Right cardiac atrium (tissue), 5 donors: ENCODE data around the gene DHRS4. TPM values are rescaled to one million over a fixed set of nuclear protein-coding genes. Genes with fewer than 3 reads are reported as not detected.
A peak's percentile ranks its signal among the peaks of the same experiment; 100 is the strongest.
"Not testable (repeated sequence)": the region's sequence is repeated elsewhere in the genome, so short reads cannot be mapped to it uniquely, and the experiment has no call there.

Experiments
- ATAC-seq, 2 donors: fragments of 200-7000 bp; cut with Tn5 transposase; one replicate each; pipeline versions ENCODE4 v1.8.0 to v1.9.1; 2020; ENCODE audit warnings: moderate library complexity in 2 of 2, mild to moderate bottlenecking in 1 of 2
- DNase-seq, 3 donors: peaks; one replicate each; pipeline ENCODE4 v3.0.0-alpha.2; 2020
- H3K27ac ChIP-seq: one replicate; pipeline ENCODE4 v1.5.1; 2013; ENCODE audit warnings: mild to moderate bottlenecking, low read length, control low read depth, moderate library complexity
- H3K27me3 ChIP-seq: one replicate; pipeline ENCODE4 v1.6.1; 2013; ENCODE audit not compliant: control insufficient read depth, insufficient read depth
- H3K4me1 ChIP-seq: one replicate; pipeline ENCODE4 v1.6.1; 2013; ENCODE audit warnings: low read length; ENCODE audit not compliant: control insufficient read depth, insufficient read depth
- H3K4me3 ChIP-seq: one replicate; pipeline ENCODE4 v1.5.1; 2013; ENCODE audit warnings: low read length, control low read depth
- H3K9me3 ChIP-seq: one replicate; pipeline ENCODE4 v1.6.1; 2013; ENCODE audit warnings: low read length; ENCODE audit not compliant: control insufficient read depth
- WGBS: extraction: QIAGEN DNeasy Blood & Tissue Kit; methylation state at CpG from one replicate; pipeline ENCODE4 v1.1.7; 2013; 5-methylcytosine and 5-hydroxymethylcytosine counted together
- intact Hi-C, 4 donors: fragments of 100-400 bp; cut with DNase I; formaldehyde crosslinking; loops; one replicate each; pipeline versions ENCODE4 v1.11.0 to v1.14.0; 2022 to 2023
- polyA plus RNA-seq: library from polyadenylated mRNA; stranded (reverse); fragments of 200-250 nt; gene quantifications from one replicate; pipeline ENCODE4 v1.2.3, GENCODE V29; 2013
- total RNA-seq, 4 donors: library from RNA; stranded (reverse); fragmentation: NEBNext Ultra II Directional; extraction: Animal tissue kit (Norgen Biotek cat#: 25700); gene quantifications; one replicate each; pipeline ENCODE4 v1.2.1, GENCODE V29; 2021
- donor health status: healthy with polysubstance abuse.
- donor health status: DM: no; HTN: yes; CAD: no.
- donor health status: DM: no; HTN: no; CAD: no.
- donor health status: DM: no; HTN: yes; CAD: no; lungs with severe emphysema.
- donor health status: DM: yes; HTN: yes; CAD: no.

DHRS4 gene
- total and polyA plus RNA-seq, 5 donors, result 19.9 to 52.7 (median 27.4) TPM

- 92% methylated on average over 9 of the region's 9 CpGs for WGBS
- intact Hi-C loops, ATAC-seq, H3K4me1 ChIP-seq, H3K9me3 ChIP-seq, H3K27ac ChIP-seq, H3K27me3 ChIP-seq, H3K4me3 ChIP-seq, DNase-seq: not testable (repeated sequence)
These were observed 4.5 kb downstream of the DHRS4 start for GRCh38 chr14:23957913-23958569.

- intact Hi-C loops, DNase-seq, H3K4me1 ChIP-seq, ATAC-seq, H3K27ac ChIP-seq, H3K4me3 ChIP-seq, H3K9me3 ChIP-seq, H3K27me3 ChIP-seq: not testable (repeated sequence)
These were observed 7.3 kb downstream of the DHRS4 start for GRCh38 chr14:23960899-23961298.

GRCh38 chr14:23961704-23962103 lies 8.1 kb downstream of the DHRS4 start:
- 95% methylated on average over 1 of the region's 2 CpGs for WGBS
- H3K4me3 ChIP-seq, DNase-seq, intact Hi-C loops, H3K27ac ChIP-seq, H3K4me1 ChIP-seq, H3K27me3 ChIP-seq, H3K9me3 ChIP-seq, ATAC-seq: not testable (repeated sequence)

GRCh38 chr14:23969130-23969480 lies 15.5 kb downstream of the DHRS4 start:
- H3K9me3 ChIP-seq, intact Hi-C loops, ATAC-seq, H3K4me3 ChIP-seq, DNase-seq, H3K4me1 ChIP-seq, H3K27ac ChIP-seq, H3K27me3 ChIP-seq: not testable (repeated sequence)
- 44% methylated on average over 1 of the region's 9 CpGs for WGBS

- peak overlapping the region; percentile 34 for H3K4me3 ChIP-seq
- not testable (repeated sequence) for H3K4me1 ChIP-seq, H3K9me3 ChIP-seq, H3K27ac ChIP-seq, H3K27me3 ChIP-seq
- DNase-seq, result peak; percentile 78 to 84 (median 81)
- intact Hi-C loops, result loop anchor here in 1 of 4 donors (5.0 kb wide), 1 partner anchor 48 kb away; no protein-coding TSS in a partner anchor
- 11% methylated on average over 58 of the region's 61 CpGs for whole genome bisulfite sequencing
- peak; percentile 91 to 97 for ATAC-seq
These were observed 16.1 kb downstream of the DHRS4 start for GRCh38 chr14:23969481-23970282.

DNA sequence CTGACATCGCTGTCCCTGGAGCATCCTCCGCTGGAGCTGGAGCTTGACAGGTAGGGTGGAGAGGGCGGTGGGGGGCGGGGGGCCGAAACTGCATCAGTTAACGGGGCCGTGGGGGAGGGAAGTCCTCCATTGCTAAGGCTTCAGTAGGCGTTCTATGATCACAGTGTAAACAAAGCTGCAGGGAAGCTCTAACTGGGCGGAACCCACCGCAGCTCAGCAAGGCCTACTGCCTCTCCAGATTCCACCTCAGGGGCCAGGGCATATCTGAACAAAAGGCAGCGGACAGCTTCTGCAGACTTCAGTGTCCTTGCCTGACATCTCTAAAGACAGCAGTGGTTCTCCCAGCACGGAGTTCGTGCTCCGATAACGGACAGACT lies 16.7 kb downstream of the DHRS4 start:
- DNase-seq, H3K4me3 ChIP-seq, H3K9me3 ChIP-seq, H3K27ac ChIP-seq, H3K27me3 ChIP-seq, H3K4me1 ChIP-seq: not testable (repeated sequence)
- intact Hi-C loops, result loop anchor here in 1 of 4 donors (5.0 kb wide), 1 partner anchor 47 kb away; no protein-coding TSS in a partner anchor
- ATAC-seq, result peak in 1 of 2 donors; percentile 12
- 78% methylated on average over 15 of the region's 15 CpGs for WGBS

DNA sequence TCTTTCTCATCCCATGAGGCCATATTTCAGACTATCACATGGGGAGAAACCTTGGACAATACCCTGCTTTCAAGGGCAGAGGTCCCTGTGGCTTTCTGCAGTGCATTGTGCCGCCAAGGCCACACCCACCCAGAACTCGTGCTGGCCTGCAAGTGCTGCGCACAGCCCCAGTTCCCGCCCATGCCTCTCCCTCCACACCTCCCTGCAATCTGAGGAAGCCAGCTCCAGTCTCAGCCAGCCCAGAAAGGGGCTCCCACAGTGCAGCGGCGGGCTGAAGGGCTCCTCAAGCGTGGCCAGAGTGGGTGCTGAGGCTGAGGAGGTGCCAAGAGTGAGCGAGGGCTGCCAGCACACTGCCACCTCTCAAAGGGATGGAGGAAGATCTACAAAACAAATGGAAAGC lies 19.6 kb downstream of the DHRS4 start:
- ATAC-seq, H3K4me1 ChIP-seq, H3K4me3 ChIP-seq, H3K27me3 ChIP-seq, H3K27ac ChIP-seq, H3K9me3 ChIP-seq: not testable (repeated sequence)
- peak in 1 of 3 donors; percentile 34 for DNase-seq
- intact Hi-C loops, result loop anchor here in 3 of 4 donors (2.0 to 5.0 kb wide), 2 partner anchors 44 kb away; no protein-coding TSS in a partner anchor
- 85% methylated on average over 8 of the region's 8 CpGs for WGBS

GRCh38 chr14:23974041-23974440 lies 20.5 kb downstream of the DHRS4 start:
- H3K4me1 ChIP-seq, ATAC-seq, DNase-seq, H3K4me3 ChIP-seq, H3K27ac ChIP-seq, H3K27me3 ChIP-seq, H3K9me3 ChIP-seq: not testable (repeated sequence)
- intact Hi-C loops, result loop anchor here in 1 of 4 donors (5.0 kb wide), 1 partner anchor 43 kb away; no protein-coding TSS in a partner anchor

- intact Hi-C loops, H3K4me1 ChIP-seq, H3K27ac ChIP-seq, H3K9me3 ChIP-seq, H3K27me3 ChIP-seq, H3K4me3 ChIP-seq: not testable (repeated sequence)
- 52% methylated on average over 2 of the region's 2 CpGs for WGBS
- ATAC-seq (peak; percentile 60 to 65), DNase-seq (peak; percentile 20 to 69 (median 61))
These were observed 23.6 kb downstream of the DHRS4 start for GRCh38 chr14:23977208-23977607.

- not testable (repeated sequence) for ATAC-seq
These were observed 28.6 kb downstream of the DHRS4 start for GRCh38 chr14:23981951-23982813.

More at GRCh38 chr14:23981951-23982813, 28.6 kb downstream of the DHRS4 start:
- not testable (repeated sequence) for H3K4me1 ChIP-seq, H3K9me3 ChIP-seq, H3K4me3 ChIP-seq, H3K27me3 ChIP-seq, H3K27ac ChIP-seq, DNase-seq
- intact Hi-C loops, result loop anchor here in 2 of 4 donors (10.0 kb wide), 1 partner anchor 113 kb away; the partner anchor contains the start of gene PCK2 (in 2 of the 2)
- whole genome bisulfite sequencing, result 83% methylated on average over 10 of the region's 10 CpGs
